Subcutaneous adipose tissue (tissue), 4 donors: ENCODE results near the gene CDK5. TPM values are rescaled to one million over a fixed set of nuclear protein-coding genes. Genes with fewer than 3 reads are reported as not detected.

Experiments used
- CTCF ChIP-seq: fragments of 450-650 bp; IDR thresholded peaks from one replicate; pipeline ENCODE4 v1.5.1; 2016; ENCODE audit warnings: low read depth, mild to moderate bottlenecking, control low read depth, antibody characterized with exemption, moderate library complexity
- total RNA-seq, 4 donors: library from RNA; depleted of rRNA; stranded (reverse); fragments of >200 nt; gene quantifications; one replicate each; pipeline ENCODE4 v1.1.0, GENCODE V29; 2016

CDK5 gene
- total RNA-seq, 4 donors from 2014 or later: 4.1 to 11.0 (median 6.8) TPM

GRCh38 chr7:151057989-151058780, 488 bp upstream of the CDK5 start:
- TF ChIP-seq CTCF: no peak

- no peak for TF ChIP-seq CTCF
Observed at GRCh38 chr7:151056666-151057505, 811 bp downstream of the CDK5 start.

- no peak for TF ChIP-seq CTCF
Observed at GRCh38 chr7:151056283-151056665, 1.4 kb downstream of the CDK5 start.

- no peak for TF ChIP-seq CTCF
Observed at GRCh38 chr7:151053751-151054150, 3.9 kb downstream of the CDK5 start.

- TF ChIP-seq CTCF: no peak
Observed at GRCh38 chr7:151053096-151053495, 4.6 kb downstream of the CDK5 start.

GRCh38 chr7:151051108-151051507, 6.6 kb downstream of the CDK5 start:
- TF ChIP-seq CTCF: no peak

- TF ChIP-seq CTCF: no peak
Observed at GRCh38 chr7:151048911-151049463, 8.7 kb downstream of the CDK5 start.
